Astrocyte (in vitro differentiated cells and primary cell): ENCODE results near the gene PAM16. TPM values are rescaled to one million over a fixed set of nuclear protein-coding genes. Genes with fewer than 3 reads are reported as not detected.
A peak's percentile ranks its signal among the peaks of the same experiment; 100 is the strongest.

Experiments used
- DNase-seq: peaks from one replicate; pipeline ENCODE4 v3.0.0-alpha.2; 2010; ENCODE audit warnings: low read depth
- FAIRE-seq: peaks from 2 replicates; lab custom pipeline; 2011; peaks lifted over from hg19 to GRCh38; lab: Jason Lieb, UNC
- H2AFZ ChIP-seq: 2 replicates; pipeline ENCODE4 v1.6.0; 2012; ENCODE audit warnings: low read depth, low read length, inconsistent platforms
- H3K27ac ChIP-seq: 2 replicates; pipeline ENCODE4 v1.5.1; 2011; ENCODE audit warnings: low read depth, low read length, inconsistent platforms
- H3K27me3 ChIP-seq: 2 replicates; pipeline ENCODE4 v1.6.0; 2011; ENCODE audit warnings: low read length, inconsistent platforms; ENCODE audit not compliant: insufficient read depth
- H3K36me3 ChIP-seq: 2 replicates; pipeline ENCODE4 v1.5.1; 2011; ENCODE audit warnings: low read length, inconsistent platforms; ENCODE audit not compliant: insufficient read depth
- H3K4me1 ChIP-seq: 2 replicates; pipeline ENCODE4 v1.5.1; 2011; ENCODE audit warnings: low read length, inconsistent platforms; ENCODE audit not compliant: insufficient read depth
- H3K4me2 ChIP-seq: 2 replicates; pipeline ENCODE4 v1.6.0; 2012; ENCODE audit warnings: low read length, inconsistent platforms
- H3K4me3 ChIP-seq: 2 replicates; pipeline ENCODE4 v1.5.1; 2011; ENCODE audit warnings: low read depth, mild to moderate bottlenecking, low read length, inconsistent platforms; ENCODE audit not compliant: insufficient read depth
- H3K79me2 ChIP-seq: 2 replicates; pipeline ENCODE4 v1.6.0; 2012; ENCODE audit warnings: mild to moderate bottlenecking, low read length, inconsistent platforms; ENCODE audit not compliant: insufficient read depth
- H3K9ac ChIP-seq: 2 replicates; pipeline ENCODE4 v1.6.0; 2012; ENCODE audit warnings: mild to moderate bottlenecking, low read length, inconsistent platforms
- H3K9me3 ChIP-seq: 2 replicates; pipeline ENCODE4 v1.5.1; 2012; ENCODE audit warnings: low read depth, mild to moderate bottlenecking, low read length, inconsistent platforms; ENCODE audit not compliant: insufficient read depth
- H4K20me1 ChIP-seq: 2 replicates; pipeline ENCODE4 v1.6.0; 2012; ENCODE audit warnings: low read length, inconsistent platforms; ENCODE audit not compliant: insufficient read depth
- H3K27ac Mint-ChIP-seq: one replicate; pipeline ENCODE4 v1.8.0; 2021; ENCODE audit warnings: mild to moderate bottlenecking, mixed read lengths; ENCODE audit not compliant: unreplicated experiment
- H3K27me3 Mint-ChIP-seq: one replicate; pipeline ENCODE4 v1.8.0; 2021; ENCODE audit warnings: low read depth, mixed read lengths; ENCODE audit not compliant: unreplicated experiment
- H3K36me3 Mint-ChIP-seq: one replicate; pipeline ENCODE4 v1.8.0; 2021; ENCODE audit warnings: low read depth, mixed read lengths; ENCODE audit not compliant: unreplicated experiment
- H3K4me1 Mint-ChIP-seq: one replicate; pipeline ENCODE4 v1.8.0; 2021; ENCODE audit warnings: low read depth, mixed read lengths; ENCODE audit not compliant: unreplicated experiment
- H3K4me3 Mint-ChIP-seq: one replicate; pipeline ENCODE4 v1.8.0; 2021; ENCODE audit warnings: mild to moderate bottlenecking, moderate library complexity, mixed read lengths; ENCODE audit not compliant: unreplicated experiment
- H3K9me3 Mint-ChIP-seq: one replicate; pipeline ENCODE4 v1.8.0; 2021; ENCODE audit warnings: mild to moderate bottlenecking, mixed read lengths; ENCODE audit not compliant: unreplicated experiment
- EZH2 ChIP-seq: IDR thresholded peaks from 2 replicates; pipeline ENCODE4 v1.6.1; 2012; ENCODE audit warnings: mild to moderate bottlenecking, low read length, inconsistent platforms; ENCODE audit not compliant: insufficient read depth
- total RNA-seq: library from RNA; stranded (reverse); gene quantifications from 2 replicates; pipeline ENCODE4 v1.2.1, GENCODE V29; 2021
- TF ChIP-seq, protein P1 (sequence below): IDR thresholded peaks from 2 replicates; pipeline ENCODE4 v1.5.1; 2011; ENCODE audit warnings: low read depth, mild to moderate bottlenecking, inconsistent platforms, low read length, moderate library complexity; ENCODE audit not compliant: insufficient read depth

PAM16 gene
- total RNA-seq, 1 donor from 2014 or later = 51.9 TPM

DNA sequence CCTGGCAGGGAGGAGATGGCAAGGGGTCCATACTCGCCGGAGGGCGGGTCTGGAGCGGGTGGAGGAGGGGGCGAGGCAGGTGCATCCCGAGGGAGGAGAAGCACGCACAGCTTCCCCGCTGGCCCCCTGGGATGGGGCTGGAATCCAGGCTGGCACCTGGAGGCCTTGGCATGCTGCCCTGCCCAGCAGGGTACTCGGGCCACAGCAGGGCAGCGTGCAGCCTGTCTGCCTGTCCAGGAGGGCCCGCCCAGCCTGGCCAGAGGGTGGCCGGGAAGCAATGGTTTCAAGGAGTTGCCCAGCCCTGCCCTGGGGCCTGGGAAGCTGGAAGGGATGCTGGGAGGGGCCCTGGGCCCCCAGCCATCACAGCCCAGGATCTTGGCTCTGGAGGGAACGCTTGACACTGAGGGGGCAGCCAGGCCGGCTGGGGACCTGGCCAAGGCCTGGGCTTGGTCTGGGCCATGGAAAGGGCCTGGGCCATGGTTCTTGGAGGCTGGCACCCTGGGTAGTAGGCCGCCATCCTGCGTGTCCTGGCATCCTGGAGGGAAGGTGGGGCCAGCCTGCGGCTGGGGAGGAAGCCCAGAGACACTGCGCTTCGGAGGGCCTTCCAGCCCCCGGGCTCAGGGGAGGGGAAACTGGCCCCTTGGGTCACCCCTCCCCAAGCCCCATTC lies 34.1 kb downstream of the PAM16 start:
- TF ChIP-seq EZH2 = no peak
- TF ChIP-seq, protein P1, sequence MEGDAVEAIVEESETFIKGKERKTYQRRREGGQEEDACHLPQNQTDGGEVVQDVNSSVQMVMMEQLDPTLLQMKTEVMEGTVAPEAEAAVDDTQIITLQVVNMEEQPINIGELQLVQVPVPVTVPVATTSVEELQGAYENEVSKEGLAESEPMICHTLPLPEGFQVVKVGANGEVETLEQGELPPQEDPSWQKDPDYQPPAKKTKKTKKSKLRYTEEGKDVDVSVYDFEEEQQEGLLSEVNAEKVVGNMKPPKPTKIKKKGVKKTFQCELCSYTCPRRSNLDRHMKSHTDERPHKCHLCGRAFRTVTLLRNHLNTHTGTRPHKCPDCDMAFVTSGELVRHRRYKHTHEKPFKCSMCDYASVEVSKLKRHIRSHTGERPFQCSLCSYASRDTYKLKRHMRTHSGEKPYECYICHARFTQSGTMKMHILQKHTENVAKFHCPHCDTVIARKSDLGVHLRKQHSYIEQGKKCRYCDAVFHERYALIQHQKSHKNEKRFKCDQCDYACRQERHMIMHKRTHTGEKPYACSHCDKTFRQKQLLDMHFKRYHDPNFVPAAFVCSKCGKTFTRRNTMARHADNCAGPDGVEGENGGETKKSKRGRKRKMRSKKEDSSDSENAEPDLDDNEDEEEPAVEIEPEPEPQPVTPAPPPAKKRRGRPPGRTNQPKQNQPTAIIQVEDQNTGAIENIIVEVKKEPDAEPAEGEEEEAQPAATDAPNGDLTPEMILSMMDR = no peak
- H4K20me1 ChIP-seq = peaks cover 56% of the 10 kb centered on the region
- Mint-ChIP-seq H3K36me3 (no peaks in the 10 kb centered on the region), H3K9me3 (no peaks in the 10 kb centered on the region), H3K27ac (no peak overlapping the region), H3K4me3 (peak overlapping the region; percentile 85), H3K4me1 (peaks cover 2% of the 10 kb centered on the region), H3K27me3 (no peaks in the 10 kb centered on the region)
- DNase-seq (no peak), FAIRE-seq (no peak)
- H3K27ac ChIP-seq = no peak overlapping the region
- no peaks in the 10 kb centered on the region for H3K36me3 ChIP-seq
- H3K9ac ChIP-seq = peak overlapping the region; percentile 78
- H2AFZ ChIP-seq = no peak overlapping the region
- H3K4me1 ChIP-seq = peaks cover 48% of the 10 kb centered on the region
- H3K9me3 ChIP-seq = no peaks in the 10 kb centered on the region
- peak overlapping the region; percentile 72 for H3K4me3 ChIP-seq
- no peaks in the 10 kb centered on the region for H3K27me3 ChIP-seq
- peak overlapping the region; percentile 96 for H3K4me2 ChIP-seq
- H3K79me2 ChIP-seq = peaks cover 57% of the 10 kb centered on the region

DNA sequence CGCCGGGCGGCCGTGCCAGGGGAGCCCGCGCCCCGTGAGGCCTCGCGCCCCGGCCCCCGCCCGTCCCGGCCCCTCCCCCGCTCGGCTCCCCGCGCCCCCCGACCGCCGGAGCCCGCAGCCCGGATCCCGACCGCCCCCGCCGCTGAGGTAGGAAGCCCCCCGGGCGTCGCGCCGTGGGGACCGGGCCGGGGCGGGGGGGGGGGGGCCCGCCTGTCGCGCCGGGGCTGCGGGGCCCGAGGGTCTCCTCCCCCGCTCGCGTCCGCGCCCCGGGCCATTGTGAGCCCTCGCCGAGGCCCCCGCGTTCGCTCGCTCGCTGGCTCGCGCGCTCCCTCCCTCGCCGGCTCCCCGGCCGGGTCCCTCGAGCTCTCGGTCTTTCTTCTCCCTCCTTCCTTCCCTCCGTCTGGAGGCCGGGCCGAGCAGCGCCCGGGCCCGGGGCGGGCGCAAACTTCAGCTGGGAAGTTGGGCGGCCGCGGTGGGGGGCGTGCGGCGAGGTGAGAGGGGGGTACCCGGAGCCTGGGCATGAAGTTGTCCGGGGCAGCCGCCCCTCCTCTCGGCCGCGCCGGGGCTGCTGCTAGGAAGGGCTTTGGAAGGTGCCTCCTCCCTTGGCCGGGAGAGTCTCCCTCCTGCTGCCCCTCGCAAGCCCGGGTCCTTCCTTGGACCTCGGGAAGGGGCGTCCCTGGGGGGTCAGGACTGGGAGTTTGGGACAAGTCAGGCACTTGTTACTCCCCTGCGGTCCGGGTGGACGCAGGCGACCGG lies 34.8 kb downstream of the PAM16 start:
- FAIRE-seq = no peak
- H2AFZ ChIP-seq = no peak overlapping the region

More for the DNA sequence above, 34.8 kb downstream of the PAM16 start:
- H3K4me1 Mint-ChIP-seq = peaks cover 2% of the 10 kb centered on the region
- H3K36me3 ChIP-seq = no peaks in the 10 kb centered on the region
- H3K4me1 ChIP-seq = peaks cover 48% of the 10 kb centered on the region
- no peak for DNase-seq
- no peak overlapping the region for H3K27ac Mint-ChIP-seq
- H3K27me3 ChIP-seq = no peaks in the 10 kb centered on the region
- no peaks in the 10 kb centered on the region for H3K27me3 Mint-ChIP-seq
- H4K20me1 ChIP-seq = peaks cover 49% of the 10 kb centered on the region
- H3K9me3 ChIP-seq = no peaks in the 10 kb centered on the region
- peaks cover 50% of the 10 kb centered on the region for H3K79me2 ChIP-seq
- peak overlapping the region; percentile 33 for H3K27ac ChIP-seq
- H3K36me3 Mint-ChIP-seq = no peaks in the 10 kb centered on the region
- H3K4me3 Mint-ChIP-seq = peak overlapping the region; percentile 85
- TF ChIP-seq, protein P1 = no peak
- TF ChIP-seq EZH2 = no peak
- peak overlapping the region; percentile 96 for H3K4me2 ChIP-seq
- peak overlapping the region; percentile 78 for H3K9ac ChIP-seq
- H3K4me3 ChIP-seq = peak overlapping the region; percentile 72
- H3K9me3 Mint-ChIP-seq = no peaks in the 10 kb centered on the region
